ENCODE measurements around the gene IGF1R.

GRCh38 chr15:98875309-98875708 lies 227.0 kb downstream of the IGF1R start:
- TF ChIP-seq CTCF (IDR thresholded peaks at IDR 0.05) (no peak), POLR2A (IDR thresholded peaks at IDR 0.05) (no peak)
